HepG2 (cell line): ENCODE data around the gene FHIT. TPM values are rescaled to one million over a fixed set of nuclear protein-coding genes. Genes with fewer than 3 reads are reported as not detected.

ENCODE experiments used
- ATAC-seq: fragments of 200-7000 bp; cut with Tn5 transposase; 3 replicates; pipeline ENCODE4 v1.9.1; 2020; ENCODE audit warnings: mild to moderate bottlenecking, moderate library complexity
- BruUV-seq: library from RNA; stranded (reverse); fragments of 400-500 nt; replicated peaks from 2 replicates; lab custom pipeline; 2021; lab: Mats Ljungman, UMichigan
- CTCF ChIA-PET: fragments of 300-600 bp; formaldehyde crosslinking; extraction: SDS; loops from one replicate; lab custom pipeline; 2021; ENCODE audit warnings: low total read pairs, inconsistent platforms, low intra/inter-chr PET ratio; lab: Yijun Ruan, JAX
- POLR2A ChIA-PET: fragments of 350-600 bp; sonication (Branson Sonifier 250); formaldehyde crosslinking; loops from one replicate; lab custom pipeline; 2020; ENCODE audit warnings: antibody characterized with exemption, inconsistent platforms; lab: Yijun Ruan, JAX
- DNase-seq: peaks from one replicate; pipeline ENCODE4 v3.0.0-alpha.2; 2015; ENCODE audit warnings: low spot score
- FAIRE-seq: peaks from 3 replicates; lab custom pipeline; 2011; peaks lifted over from hg19 to GRCh38; lab: Jason Lieb, UNC
- H2AFZ ChIP-seq: one replicate; pipeline ENCODE4 v1.6.1; 2011; ENCODE audit warnings: low read length, inconsistent platforms
- H3K27ac ChIP-seq: fragments of 300-600 bp; 3 replicates; pipeline ENCODE4 v1.8.0; 2011; ENCODE audit warnings: mixed run types, mild to moderate bottlenecking, mixed read lengths, low read length, inconsistent platforms; ENCODE audit not compliant: insufficient read depth; ENCODE audit errors: extremely low read length
- H3K27me3 ChIP-seq, 2 experiments: fragments of 200-600 bp in 1 of 2; 2 replicates in 1 of 2; 3 replicates in 1 of 2; pipeline versions ENCODE4 v1.6.0 to v1.8.0; 2011; ENCODE audit warnings: low read length in 2 of 2, mild to moderate bottlenecking in 2 of 2, moderate library complexity in 2 of 2, inconsistent platforms in 1 of 2; ENCODE audit not compliant: insufficient read depth in 2 of 2, control insufficient read depth in 1 of 2
- H3K36me3 ChIP-seq, 2 experiments: fragments of 200-600 bp in 1 of 2; replicated peaks in 1 of 2; 2 replicates in 1 of 2; 3 replicates in 1 of 2; pipeline versions ENCODE4 v1.5.1 to v1.8.0; 2011; ENCODE audit warnings: low read length in 2 of 2, inconsistent platforms in 1 of 2; ENCODE audit not compliant: insufficient read depth in 2 of 2, control insufficient read depth in 1 of 2
- H3K4me1 ChIP-seq: 2 replicates; pipeline ENCODE4 v1.5.1; 2012; ENCODE audit warnings: low read length, inconsistent platforms; ENCODE audit not compliant: insufficient read depth
- H3K4me2 ChIP-seq: 2 replicates; pipeline ENCODE4 v1.6.0; 2011; ENCODE audit warnings: low read depth, low read length, inconsistent platforms
- H3K4me3 ChIP-seq, 3 experiments: fragments of 200-600 bp in 1 of 3; sonication (generic), shearing (Covaris generic) in 1 of 3; replicated peaks in 1 of 3; 2 replicates each; pipeline ENCODE4 v1.5.1; 2011 to 2016; ENCODE audit warnings: low read length in 3 of 3, inconsistent platforms in 2 of 3, low read depth in 2 of 3, mild to moderate bottlenecking in 2 of 3, control low read depth in 1 of 3, mixed read lengths in 1 of 3; ENCODE audit not compliant: insufficient read depth in 1 of 3
- H3K79me2 ChIP-seq: one replicate; pipeline ENCODE4 v1.6.1; 2011; ENCODE audit warnings: low read length, inconsistent platforms; ENCODE audit not compliant: insufficient read depth
- H3K9ac ChIP-seq: 2 replicates; pipeline ENCODE4 v1.6.0; 2011; ENCODE audit warnings: mild to moderate bottlenecking, low read depth, low read length, inconsistent platforms; ENCODE audit not compliant: insufficient read depth
- H3K9me3 ChIP-seq: 2 replicates; pipeline ENCODE4 v1.5.1; 2012; ENCODE audit warnings: mild to moderate bottlenecking, low read length
- H4K20me1 ChIP-seq: 2 replicates; pipeline ENCODE4 v1.6.0; 2011; ENCODE audit warnings: inconsistent platforms, mild to moderate bottlenecking, low read length, moderate library complexity; ENCODE audit not compliant: insufficient read depth
- DR1 ChIP-seq: sonication (generic); formaldehyde crosslinking; IDR thresholded peaks from 2 replicates; pipeline ENCODE4 v1.8.0; 2021; ENCODE audit warnings: mild to moderate bottlenecking, missing genetic modification reagents, inconsistent platforms
- MAFG ChIP-seq: sonication (generic); formaldehyde crosslinking; IDR thresholded peaks from 2 replicates; pipeline ENCODE4 v1.5.1; 2020; ENCODE audit warnings: mild to moderate bottlenecking, missing genetic modification reagents
- RERE ChIP-seq: IDR thresholded peaks from 2 replicates; pipeline ENCODE4 v1.6.1; 2016; ENCODE audit warnings: low read depth, missing genetic modification reagents, missing compliant biosample characterization
- TFDP1 ChIP-seq: IDR thresholded peaks from 2 replicates; pipeline ENCODE4 v1.6.1; 2016; ENCODE audit warnings: missing compliant biosample characterization, missing genetic modification reagents, borderline replicate concordance
- ZFX ChIP-seq: sonication (generic); formaldehyde crosslinking; IDR thresholded peaks from 2 replicates; pipeline ENCODE4 v1.4.0; 2020; ENCODE audit warnings: mild to moderate bottlenecking, low read depth, missing genetic modification reagents, moderate library complexity
- ZNF143 ChIP-seq: sonication (generic); formaldehyde crosslinking; IDR thresholded peaks from 2 replicates; pipeline ENCODE4 v1.4.0; 2020; ENCODE audit warnings: missing genetic modification reagents
- ZNF639 ChIP-seq: conservative IDR thresholded peaks from 2 replicates; pipeline ENCODE4 v1.6.1; 2018; ENCODE audit warnings: missing genetic modification reagents
- WGBS: methylation state at CpG from one replicate; pipeline ENCODE4 v1.1.6; 2017; ENCODE audit warnings: low lambda C conversion rate; 5-methylcytosine and 5-hydroxymethylcytosine counted together
- in situ Hi-C: cut with HindIII; loops from 2 replicates; pipeline ENCODE4 v1.10.0; 2017; ENCODE audit warnings: low pct_unique_long_range_greater_than_20kb; ENCODE audit not compliant: extremely low pct_ligation_motif_present
- intact Hi-C: fragments of 100-400 bp; cut with micrococcal nuclease; formaldehyde crosslinking; loops from one replicate; pipeline ENCODE4 v1.10.0; 2022; ENCODE audit not compliant: unreplicated experiment
- polyA plus RNA-seq, 8 experiments: library from polyadenylated mRNA; depleted of rRNA in 3 of 8; stranded (reverse) in 7 of 8; unstranded in 1 of 8; fragments of >200 nt; fragmentation: Illumina TruSeq in 4 of 8; extraction: Trizol in 4 of 8; gene quantifications; 2 replicates each; pipeline versions ENCODE4 v1.2.1 to v1.2.3, GENCODE V29; 2011 to 2016; ENCODE audit warnings: low read depth in 4 of 8, missing spikeins in 1 of 8, mixed read lengths in 1 of 8; ENCODE audit not compliant: insufficient read depth in 1 of 8
- total RNA-seq, 5 experiments: library from RNA; depleted of rRNA; stranded (reverse); fragments of >200 nt; fragmentation: Illumina TruSeq; extraction: Trizol; gene quantifications; 2 replicates each; pipeline ENCODE4 v1.2.3, GENCODE V29; 2016; ENCODE audit warnings: low read depth in 1 of 5

The FHIT gene
- total and polyA plus RNA-seq, 2 of the 13 experiments (the other 11 are each of a cell fraction or from before 2014, with no cell fraction given): 4.0 to 4.6 TPM

GRCh38 chr3:60775985-60776384 is 475.3 kb downstream of the FHIT start (continued):
- TF ChIP-seq ZNF639: no peak
- no peak for TF ChIP-seq DR1 (CRISPR knock-in tag)
- TF ChIP-seq ZFX (CRISPR knock-in tag): no peak
- no peak for TF ChIP-seq TFDP1 (CRISPR knock-in tag)
- no peak for TF ChIP-seq ZNF143 (CRISPR knock-in tag)
- TF ChIP-seq MAFG: no peak

- Histone ChIP-seq H4K20me1 (no peaks in the 10 kb centered on the region), H2AFZ (no peak overlapping the region), H3K27me3 (no peaks in the 10 kb centered on the region), H3K9ac (no peak overlapping the region), H3K36me3 (no peaks in the 10 kb centered on the region), H3K4me3 (no peak overlapping the region), H3K4me1 (no peaks in the 10 kb centered on the region), H3K9me3 (peaks cover 13% of the 10 kb centered on the region; the same call in 1 of the 2 replicates), H3K27ac (no peak overlapping the region), H3K79me2 (no peaks in the 10 kb centered on the region), H3K4me2 (no peak overlapping the region)
- ChIA-PET CTCF (no interaction called here), POLR2A (no interaction called here)
- TF ChIP-seq RERE (CRISPR knock-in tag): no peak
- WGBS: 6% methylated on average over 2 of the region's 2 CpGs
- intact Hi-C loops (no loop called here), in situ Hi-C loops (no loop called here)
- ATAC-seq: no peak
- FAIRE-seq: no peak
- DNase-seq: no peak
- BruUV-seq: no TSS peak
Observed at GRCh38 chr3:60774617-60775016, 476.6 kb downstream of the FHIT start.
